BLaER1 (cell line): ENCODE data around the gene HINFP.

Source experiments
- H3K27ac ChIP-seq: shearing (Covaris generic); formaldehyde crosslinking; 2 replicates; pipeline ENCODE4 v1.8.1; 2022
- H3K27me3 ChIP-seq: shearing (Covaris generic); formaldehyde crosslinking; 2 replicates; pipeline ENCODE4 v1.8.1; 2022
- H3K36me3 ChIP-seq: shearing (Covaris generic); formaldehyde crosslinking; 2 replicates; pipeline ENCODE4 v1.8.1; 2022
- H3K4me1 ChIP-seq: shearing (Covaris generic); formaldehyde crosslinking; 2 replicates; pipeline ENCODE4 v1.8.1; 2022
- H3K4me2 ChIP-seq: shearing (Covaris generic); formaldehyde crosslinking; 2 replicates; pipeline ENCODE4 v1.8.1; 2022
- H3K4me3 ChIP-seq: shearing (Covaris generic); formaldehyde crosslinking; 2 replicates; pipeline ENCODE4 v1.8.1; 2022
- H3K9ac ChIP-seq: shearing (Covaris generic); formaldehyde crosslinking; 2 replicates; pipeline ENCODE4 v1.8.1; 2022
- H3K9me3 ChIP-seq: shearing (Covaris generic); formaldehyde crosslinking; 2 replicates; pipeline ENCODE4 v1.8.1; 2022
- H4K20me1 ChIP-seq: shearing (Covaris generic); formaldehyde crosslinking; 2 replicates; pipeline ENCODE4 v1.8.1; 2022
- Cebpa-rat ChIP-seq: shearing (Covaris generic); IDR thresholded peaks from 2 replicates; pipeline ENCODE4 v1.8.1; 2022

The HINFP gene

GRCh38 chr11:119088406-119088805 is 33.0 kb upstream of the HINFP start:
- Histone ChIP-seq H3K4me3 (no peak overlapping the region), H3K27me3 (no peaks in the 10 kb centered on the region), H4K20me1 (peaks cover 22% of the 10 kb centered on the region), H3K36me3 (peaks cover 21% of the 10 kb centered on the region), H3K9me3 (no peaks in the 10 kb centered on the region), H3K4me1 (peaks cover 68% of the 10 kb centered on the region), H3K27ac (no peak overlapping the region), H3K9ac (no peak overlapping the region), H3K4me2 (no peak overlapping the region)
- TF ChIP-seq Cebpa-rat = no peak

- no peak for TF ChIP-seq Cebpa-rat
These were observed 32.1 kb upstream of the HINFP start for GRCh38 chr11:119089319-119089718.

GRCh38 chr11:119091178-119091577 is 30.2 kb upstream of the HINFP start:
- peaks cover 31% of the 10 kb centered on the region for H3K36me3 ChIP-seq
- H3K27ac ChIP-seq = no peak overlapping the region
- H3K4me2 ChIP-seq = peak overlapping the region; percentile 90
- peaks cover 39% of the 10 kb centered on the region for H4K20me1 ChIP-seq
- no peak for TF ChIP-seq Cebpa-rat
- H3K27me3 ChIP-seq = no peaks in the 10 kb centered on the region
- H3K4me3 ChIP-seq = no peak overlapping the region
- H3K9ac ChIP-seq = peak overlapping the region; percentile 97; the same call in 1 of the 2 replicates
- H3K9me3 ChIP-seq = no peaks in the 10 kb centered on the region
- peaks cover 60% of the 10 kb centered on the region for H3K4me1 ChIP-seq

More at GRCh38 chr11:119089319-119089718, 32.1 kb upstream of the HINFP start:
- Histone ChIP-seq H3K4me3 (no peak overlapping the region), H4K20me1 (peaks cover 32% of the 10 kb centered on the region), H3K9me3 (no peaks in the 10 kb centered on the region), H3K27me3 (no peaks in the 10 kb centered on the region), H3K9ac (no peak overlapping the region), H3K36me3 (peaks cover 29% of the 10 kb centered on the region), H3K4me1 (peaks cover 66% of the 10 kb centered on the region), H3K27ac (no peak overlapping the region), H3K4me2 (no peak overlapping the region)

GRCh38 chr11:119091966-119092879 is 29.2 kb upstream of the HINFP start:
- peak overlapping the region; percentile 90 for H3K4me2 ChIP-seq
- peak overlapping the region; percentile 98 for H3K4me3 ChIP-seq
- H3K9me3 ChIP-seq = no peaks in the 10 kb centered on the region
- peaks cover 42% of the 10 kb centered on the region for H3K36me3 ChIP-seq
- no peak for TF ChIP-seq Cebpa-rat
- no peaks in the 10 kb centered on the region for H3K27me3 ChIP-seq
- H4K20me1 ChIP-seq = peaks cover 39% of the 10 kb centered on the region
- peak overlapping the region; percentile 96; the same call in 1 of the 2 replicates for H3K27ac ChIP-seq
- H3K4me1 ChIP-seq = peaks cover 60% of the 10 kb centered on the region
- H3K9ac ChIP-seq = peak overlapping the region; percentile 97

GRCh38 chr11:119092880-119093842 is 28.2 kb upstream of the HINFP start:
- TF ChIP-seq Cebpa-rat = no peak
- Histone ChIP-seq H3K4me1 (peaks cover 52% of the 10 kb centered on the region), H3K27ac (peak overlapping the region; percentile 96), H3K27me3 (no peaks in the 10 kb centered on the region), H3K36me3 (peaks cover 51% of the 10 kb centered on the region), H3K9ac (peak overlapping the region; percentile 97), H3K4me2 (peak overlapping the region; percentile 90), H3K9me3 (no peaks in the 10 kb centered on the region), H3K4me3 (peak overlapping the region; percentile 98), H4K20me1 (peaks cover 39% of the 10 kb centered on the region)

GRCh38 chr11:119093942-119094815 is 27.2 kb upstream of the HINFP start:
- Histone ChIP-seq H3K4me1 (peaks cover 52% of the 10 kb centered on the region), H3K27me3 (no peaks in the 10 kb centered on the region), H3K36me3 (peaks cover 59% of the 10 kb centered on the region), H4K20me1 (peaks cover 39% of the 10 kb centered on the region), H3K4me2 (peak overlapping the region; percentile 90), H3K4me3 (peak overlapping the region; percentile 98), H3K9ac (peak overlapping the region; percentile 97), H3K27ac (peak overlapping the region; percentile 96), H3K9me3 (no peaks in the 10 kb centered on the region)
- no peak for TF ChIP-seq Cebpa-rat

GRCh38 chr11:119094816-119095065 is 26.6 kb upstream of the HINFP start:
- Histone ChIP-seq H3K9me3 (no peaks in the 10 kb centered on the region), H3K36me3 (peaks cover 63% of the 10 kb centered on the region), H3K4me2 (peak overlapping the region; percentile 90), H3K4me3 (peak overlapping the region; percentile 98), H3K9ac (peak overlapping the region; percentile 97), H4K20me1 (peaks cover 39% of the 10 kb centered on the region), H3K4me1 (peaks cover 57% of the 10 kb centered on the region), H3K27ac (peak overlapping the region; percentile 96), H3K27me3 (no peaks in the 10 kb centered on the region)
- TF ChIP-seq Cebpa-rat = no peak

GRCh38 chr11:119095066-119095880 is 26.1 kb upstream of the HINFP start:
- Histone ChIP-seq H3K4me1 (peaks cover 58% of the 10 kb centered on the region), H3K36me3 (peaks cover 63% of the 10 kb centered on the region), H3K27ac (peak overlapping the region; percentile 96), H3K9ac (peak overlapping the region; percentile 97), H3K9me3 (no peaks in the 10 kb centered on the region), H3K27me3 (no peaks in the 10 kb centered on the region), H3K4me3 (peak overlapping the region; percentile 98), H3K4me2 (peak overlapping the region; percentile 90), H4K20me1 (peaks cover 39% of the 10 kb centered on the region)
- no peak for TF ChIP-seq Cebpa-rat
